Loucy (cell line): ENCODE measurements around the gene TM9SF1.

Source experiments
- H2AFZ ChIP-seq: fragments of 200-600 bp; sonication (generic); 2 replicates; pipeline ENCODE4 v1.6.0; 2016; ENCODE audit warnings: antibody characterized with exemption, mild to moderate bottlenecking, low read length, moderate library complexity
- H3F3A ChIP-seq: fragments of 200-600 bp; 2 replicates; pipeline ENCODE4 v1.6.0; 2016; ENCODE audit warnings: antibody characterized with exemption, low read depth, mild to moderate bottlenecking
- H3K27me3 ChIP-seq: fragments of 200-600 bp; sonication (generic); 2 replicates; pipeline ENCODE4 v1.6.1; 2014; ENCODE audit warnings: low read length, mild to moderate bottlenecking; ENCODE audit not compliant: insufficient read depth, poor library complexity, severe bottlenecking
- H3K36me3 ChIP-seq: fragments of 200-600 bp; sonication (generic); 2 replicates; pipeline ENCODE4 v1.6.1; 2016; ENCODE audit warnings: low read length; ENCODE audit not compliant: insufficient read depth
- H3K4me1 ChIP-seq: fragments of 200-600 bp; sonication (generic); 2 replicates; pipeline ENCODE4 v1.5.1; 2014; ENCODE audit warnings: low read length, mild to moderate bottlenecking; ENCODE audit not compliant: insufficient read depth, poor library complexity, severe bottlenecking
- H3K4me2 ChIP-seq: fragments of 200-600 bp; sonication (generic); 2 replicates; pipeline ENCODE4 v1.6.0; 2014; ENCODE audit warnings: antibody characterized with exemption, low read length, low read depth, mild to moderate bottlenecking; ENCODE audit not compliant: poor library complexity, severe bottlenecking
- H3K4me3 ChIP-seq: fragments of 200-600 bp; sonication (generic); 2 replicates; pipeline ENCODE4 v1.5.1; 2014; ENCODE audit warnings: low read length, mild to moderate bottlenecking, mixed read lengths; ENCODE audit not compliant: poor library complexity, severe bottlenecking
- H3K79me2 ChIP-seq: fragments of 200-600 bp; sonication (generic); 2 replicates; pipeline ENCODE4 v1.6.1; 2014; ENCODE audit warnings: low read length; ENCODE audit not compliant: insufficient read depth
- H3K9ac ChIP-seq: fragments of 200-600 bp; sonication (generic); 2 replicates; pipeline ENCODE4 v1.6.0; 2014; ENCODE audit warnings: mild to moderate bottlenecking, low read depth, low read length, moderate library complexity; ENCODE audit not compliant: poor library complexity, severe bottlenecking
- H3K9me2 ChIP-seq: fragments of 200-600 bp; sonication (generic); replicated peaks from 2 replicates; pipeline ENCODE4 v1.6.1; 2016; ENCODE audit warnings: low read depth, low read length, mixed read lengths
- H3K9me3 ChIP-seq: fragments of 200-600 bp; sonication (generic); 2 replicates; pipeline ENCODE4 v1.6.1; 2014; ENCODE audit warnings: mild to moderate bottlenecking, antibody characterized with exemption, low read length, low read depth; ENCODE audit not compliant: insufficient read depth
- H4K20me1 ChIP-seq: fragments of 200-600 bp; sonication (generic); 2 replicates; pipeline ENCODE4 v1.6.0; 2014; ENCODE audit warnings: antibody characterized with exemption, low read length, mild to moderate bottlenecking; ENCODE audit not compliant: insufficient read depth, poor library complexity, severe bottlenecking
- EZH2phosphoT487 ChIP-seq: fragments of 200-600 bp; IDR thresholded peaks from 2 replicates; pipeline ENCODE4 v1.6.1; 2018; ENCODE audit warnings: antibody characterized with exemption, mild to moderate bottlenecking, moderate library complexity, borderline replicate concordance
- TF ChIP-seq, protein P1 (sequence below): fragments of 200-600 bp; sonication (generic); conservative IDR thresholded peaks from 2 replicates; pipeline ENCODE4 v1.5.1; 2014; ENCODE audit warnings: mild to moderate bottlenecking, antibody characterized with exemption, low read length

TM9SF1 gene

DNA sequence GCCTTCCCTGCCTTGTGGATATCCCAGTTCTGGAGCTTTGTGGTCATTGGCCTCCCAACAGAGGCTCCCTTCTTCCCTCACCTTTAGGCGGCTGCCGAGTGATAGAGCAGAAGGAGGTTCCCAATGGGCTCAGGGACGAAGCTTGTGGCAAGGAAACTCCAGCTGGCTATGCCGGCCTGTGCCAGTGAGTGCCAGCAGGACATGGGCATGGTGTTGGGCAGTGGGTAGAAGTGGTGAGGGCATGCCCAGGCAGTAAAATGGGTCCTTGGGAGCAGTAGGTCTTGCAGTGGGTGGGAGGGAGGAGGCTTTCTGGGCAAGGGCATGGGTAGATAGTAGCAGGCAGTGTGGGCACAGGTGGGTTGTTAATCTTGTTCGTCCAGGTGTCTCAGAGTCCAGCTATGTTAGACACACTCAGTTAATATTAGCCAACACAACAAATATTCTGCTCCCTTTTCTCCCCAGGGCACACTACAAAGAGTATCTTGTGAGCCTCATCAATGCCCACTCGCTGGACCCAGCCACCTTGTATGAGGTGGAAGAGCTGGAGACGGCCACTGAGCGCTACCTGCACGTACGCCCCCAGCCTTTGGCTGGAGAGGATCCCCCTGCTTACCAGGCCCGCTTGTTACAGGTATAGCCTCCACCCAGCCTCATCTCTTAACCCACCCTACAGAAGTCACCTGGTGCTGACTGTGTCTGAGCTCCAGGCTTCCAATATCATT, 35.3 kb downstream of the TM9SF1 start:
- H4K20me1 ChIP-seq, result no peaks in the 10 kb centered on the region

DNA sequence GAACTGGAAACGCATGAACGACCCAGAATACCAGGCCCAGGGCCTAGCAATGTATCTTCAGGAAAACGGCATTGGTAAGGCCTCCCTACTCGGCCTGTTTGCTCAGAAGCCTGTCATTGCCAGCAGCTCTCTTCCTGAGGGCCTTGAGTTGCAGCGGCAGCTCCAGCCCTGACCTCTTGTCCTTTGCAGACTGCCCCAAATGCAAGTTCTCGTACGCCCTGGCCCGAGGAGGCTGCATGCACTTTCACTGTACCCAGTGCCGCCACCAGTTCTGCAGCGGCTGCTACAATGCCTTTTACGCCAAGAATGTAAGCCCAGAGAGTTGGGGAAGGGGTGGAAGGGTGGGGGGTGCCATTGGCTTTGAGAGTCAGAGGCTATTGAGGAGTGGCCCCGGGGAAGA, 37.9 kb downstream of the TM9SF1 start:
- Histone ChIP-seq H3K4me2 (no peak overlapping the region), H2AFZ (no peak overlapping the region), H4K20me1 (no peaks in the 10 kb centered on the region), H3F3A (no peaks in the 10 kb centered on the region; the same call in 1 of the 2 replicates), H3K27me3 (no peaks in the 10 kb centered on the region), H3K9me2 (no peaks in the 10 kb centered on the region), H3K4me3 (no peak overlapping the region), H3K9ac (no peak overlapping the region), H3K79me2 (peaks cover 7% of the 10 kb centered on the region; the same call in 1 of the 2 replicates), H3K9me3 (no peaks in the 10 kb centered on the region), H3K36me3 (peaks cover 39% of the 10 kb centered on the region; the same call in 1 of the 2 replicates), H3K4me1 (peaks cover 13% of the 10 kb centered on the region)
- TF ChIP-seq, protein P1, sequence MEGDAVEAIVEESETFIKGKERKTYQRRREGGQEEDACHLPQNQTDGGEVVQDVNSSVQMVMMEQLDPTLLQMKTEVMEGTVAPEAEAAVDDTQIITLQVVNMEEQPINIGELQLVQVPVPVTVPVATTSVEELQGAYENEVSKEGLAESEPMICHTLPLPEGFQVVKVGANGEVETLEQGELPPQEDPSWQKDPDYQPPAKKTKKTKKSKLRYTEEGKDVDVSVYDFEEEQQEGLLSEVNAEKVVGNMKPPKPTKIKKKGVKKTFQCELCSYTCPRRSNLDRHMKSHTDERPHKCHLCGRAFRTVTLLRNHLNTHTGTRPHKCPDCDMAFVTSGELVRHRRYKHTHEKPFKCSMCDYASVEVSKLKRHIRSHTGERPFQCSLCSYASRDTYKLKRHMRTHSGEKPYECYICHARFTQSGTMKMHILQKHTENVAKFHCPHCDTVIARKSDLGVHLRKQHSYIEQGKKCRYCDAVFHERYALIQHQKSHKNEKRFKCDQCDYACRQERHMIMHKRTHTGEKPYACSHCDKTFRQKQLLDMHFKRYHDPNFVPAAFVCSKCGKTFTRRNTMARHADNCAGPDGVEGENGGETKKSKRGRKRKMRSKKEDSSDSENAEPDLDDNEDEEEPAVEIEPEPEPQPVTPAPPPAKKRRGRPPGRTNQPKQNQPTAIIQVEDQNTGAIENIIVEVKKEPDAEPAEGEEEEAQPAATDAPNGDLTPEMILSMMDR, result no peak
- no peak for TF ChIP-seq EZH2phosphoT487

More for the DNA sequence above, 35.3 kb downstream of the TM9SF1 start:
- H3K79me2 ChIP-seq, result peaks cover 9% of the 10 kb centered on the region; the same call in 1 of the 2 replicates
- H3K9ac ChIP-seq, result no peak overlapping the region
- H3K9me2 ChIP-seq, result no peaks in the 10 kb centered on the region
- H3F3A ChIP-seq, result no peaks in the 10 kb centered on the region; the same call in 1 of the 2 replicates
- H3K4me2 ChIP-seq, result no peak overlapping the region
- peaks cover 33% of the 10 kb centered on the region; the same call in 1 of the 2 replicates for H3K36me3 ChIP-seq
- H3K4me1 ChIP-seq, result peaks cover 13% of the 10 kb centered on the region
- TF ChIP-seq, protein P1, result no peak
- no peak for TF ChIP-seq EZH2phosphoT487
- no peaks in the 10 kb centered on the region for H3K27me3 ChIP-seq
- no peak overlapping the region for H3K4me3 ChIP-seq
- H3K9me3 ChIP-seq, result no peaks in the 10 kb centered on the region
- no peak overlapping the region for H2AFZ ChIP-seq

DNA sequence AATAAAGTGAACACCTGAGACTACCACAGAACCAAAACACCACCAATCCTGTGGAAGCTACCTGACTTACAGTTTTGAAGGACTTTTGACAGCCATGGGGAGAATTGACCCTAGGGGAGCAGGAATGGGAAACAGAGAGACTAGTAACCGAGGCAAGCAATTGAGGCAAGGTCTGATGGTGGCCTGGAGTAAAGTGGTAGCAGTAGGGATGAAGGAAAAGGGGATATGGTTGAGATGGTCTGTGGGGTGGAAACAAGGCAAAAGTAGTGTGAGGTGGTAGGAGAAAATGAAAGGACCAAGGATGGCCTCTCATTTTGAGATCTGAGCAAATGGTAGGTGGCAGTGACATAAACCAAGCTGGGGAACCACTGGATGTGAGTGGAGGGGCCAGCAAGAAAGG, 38.4 kb downstream of the TM9SF1 start:
- Histone ChIP-seq H3K79me2 (peaks cover 2% of the 10 kb centered on the region; the same call in 1 of the 2 replicates), H3K9me3 (no peaks in the 10 kb centered on the region), H2AFZ (no peak overlapping the region), H3K27me3 (no peaks in the 10 kb centered on the region), H3K4me1 (peaks cover 8% of the 10 kb centered on the region), H3K4me3 (no peak overlapping the region), H3K9ac (no peak overlapping the region), H3K9me2 (no peaks in the 10 kb centered on the region), H3K4me2 (no peak overlapping the region), H3K36me3 (peaks cover 42% of the 10 kb centered on the region; the same call in 1 of the 2 replicates), H4K20me1 (no peaks in the 10 kb centered on the region), H3F3A (no peaks in the 10 kb centered on the region; the same call in 1 of the 2 replicates)
- TF ChIP-seq, protein P1, result no peak
- no peak for TF ChIP-seq EZH2phosphoT487
